Breast epithelium (tissue), 4 donors: ENCODE data around the gene ZNF423. TPM values are rescaled to one million over a fixed set of nuclear protein-coding genes. Genes with fewer than 3 reads are reported as not detected.
A peak's percentile ranks its signal among the peaks of the same experiment; 100 is the strongest.

ENCODE experiments used
- DNase-seq, 2 donors: peaks; one replicate each; pipeline ENCODE4 v3.0.0-alpha.2; 2019; ENCODE audit warnings: low spot score in 2 of 2
- H3K27ac ChIP-seq, 2 donors: fragments of 200-600 bp; sonication (generic) in 1 of 2; one replicate each; pipeline ENCODE4 v1.5.1; 2016 to 2019; ENCODE audit warnings: mild to moderate bottlenecking in 1 of 2
- H3K27me3 ChIP-seq, 2 donors: fragments of 200-600 bp; sonication (generic) in 1 of 2; one replicate each; pipeline versions ENCODE4 v1.5.1 to v1.6.0; 2017 to 2019; ENCODE audit warnings: control low read depth in 1 of 2, mild to moderate bottlenecking in 1 of 2
- H3K36me3 ChIP-seq: fragments of 200-600 bp; one replicate; pipeline ENCODE4 v1.5.1; 2019
- H3K4me1 ChIP-seq, 2 donors: fragments of 200-600 bp; sonication (generic); one replicate each; pipeline ENCODE4 v1.5.1; 2016 to 2019; ENCODE audit warnings: control low read depth in 1 of 2
- H3K4me3 ChIP-seq, 3 donors: fragments of 200-600 bp; sonication (generic); 1 replicate in 2 of 3; 2 replicates in 1 of 3; pipeline ENCODE4 v1.5.1; 2016 to 2019; ENCODE audit warnings: mild to moderate bottlenecking in 3 of 3, moderate library complexity in 2 of 3
- H3K9me3 ChIP-seq, 2 donors: fragments of 200-600 bp; sonication (generic) in 1 of 2; one replicate each; pipeline ENCODE4 v1.5.1; 2016 to 2019; ENCODE audit warnings: control low read depth in 1 of 2
- CTCF ChIP-seq, 3 donors: fragments of 450-650 bp; IDR thresholded peaks; one replicate each; pipeline ENCODE4 v1.5.1; 2016 to 2017; ENCODE audit warnings: antibody characterized with exemption in 3 of 3, mild to moderate bottlenecking in 3 of 3, moderate library complexity in 3 of 3
- POLR2A ChIP-seq: fragments of 450-650 bp; IDR thresholded peaks from one replicate; pipeline ENCODE4 v1.6.1; 2016; ENCODE audit warnings: antibody characterized with exemption, mild to moderate bottlenecking, moderate library complexity
- POLR2AphosphoS5 ChIP-seq, 3 donors: sonication (generic); formaldehyde crosslinking; IDR thresholded peaks; one replicate each; pipeline ENCODE4 v1.6.1; 2017; ENCODE audit warnings: antibody characterized with exemption in 3 of 3
- intact Hi-C: fragments of 100-400 bp; cut with DNase I; formaldehyde crosslinking; loops from one replicate; pipeline ENCODE4 v1.15.1; 2023; ENCODE audit warnings: low total_unique reads
- total RNA-seq, 3 donors: library from RNA; depleted of rRNA; stranded (reverse); fragments of >200 nt; gene quantifications; one replicate each; pipeline ENCODE4 v1.1.0, GENCODE V29; 2016

The ZNF423 gene
- total RNA-seq, 3 donors from 2014 or later: 4.7 to 8.0 (median 5.9) TPM

GRCh38 chr16:49473773-49474172 lies 382.1 kb downstream of the ZNF423 start:
- intact Hi-C loops: no loop called here
- Histone ChIP-seq H3K4me3 (no peak overlapping the region), H3K27ac (no peak overlapping the region), H3K4me1 (no peaks in the 10 kb centered on the region), H3K9me3 (no peaks in the 10 kb centered on the region), H3K36me3 (no peaks in the 10 kb centered on the region), H3K27me3 (no peaks in the 10 kb centered on the region)
- no peak for DNase-seq
- TF ChIP-seq CTCF (IDR thresholded peaks at IDR 0.05) (no peak), POLR2AphosphoS5 (IDR thresholded peaks at IDR 0.05) (no peak), POLR2A (no peak)

GRCh38 chr16:49473131-49473530 lies 382.8 kb downstream of the ZNF423 start:
- Histone ChIP-seq H3K9me3 (no peaks in the 10 kb centered on the region), H3K36me3 (no peaks in the 10 kb centered on the region), H3K4me1 (no peaks in the 10 kb centered on the region), H3K27ac (no peak overlapping the region), H3K27me3 (no peaks in the 10 kb centered on the region), H3K4me3 (no peak overlapping the region)
- TF ChIP-seq POLR2A (no peak), POLR2AphosphoS5 (IDR thresholded peaks at IDR 0.05) (no peak), CTCF (IDR thresholded peaks at IDR 0.05) (no peak)
- intact Hi-C loops: no loop called here
- no peak for DNase-seq

GRCh38 chr16:49472598-49472997 lies 383.3 kb downstream of the ZNF423 start:
- no peak for TF ChIP-seq POLR2A
- no peak for TF ChIP-seq POLR2AphosphoS5 (IDR thresholded peaks at IDR 0.05)
- TF ChIP-seq CTCF (IDR thresholded peaks at IDR 0.05): no peak
- DNase-seq: no peak
- H3K27ac ChIP-seq: no peak overlapping the region
- H3K9me3 ChIP-seq: no peaks in the 10 kb centered on the region
- H3K27me3 ChIP-seq: no peaks in the 10 kb centered on the region
- H3K4me3 ChIP-seq: no peak overlapping the region
- no peaks in the 10 kb centered on the region for H3K4me1 ChIP-seq
- H3K36me3 ChIP-seq: no peaks in the 10 kb centered on the region
- intact Hi-C loops: no loop called here

GRCh38 chr16:49471038-49471727 lies 384.7 kb downstream of the ZNF423 start:
- no peak overlapping the region for H3K27ac ChIP-seq
- no peaks in the 10 kb centered on the region for H3K36me3 ChIP-seq
- peak in 1 of 2 donors; percentile 6 for DNase-seq
- intact Hi-C loops: no loop called here
- H3K27me3 ChIP-seq: no peaks in the 10 kb centered on the region
- TF ChIP-seq POLR2A (no peak), CTCF (IDR thresholded peaks at IDR 0.05) (no peak)
- no peaks in the 10 kb centered on the region for H3K9me3 ChIP-seq
- H3K4me3 ChIP-seq: no peak overlapping the region
- H3K4me1 ChIP-seq: no peaks in the 10 kb centered on the region

- intact Hi-C loops: no loop called here
- TF ChIP-seq POLR2AphosphoS5 (IDR thresholded peaks at IDR 0.05) (no peak), CTCF (IDR thresholded peaks at IDR 0.05) (no peak), POLR2A (no peak)
- Histone ChIP-seq H3K9me3 (no peaks in the 10 kb centered on the region), H3K4me3 (no peak overlapping the region), H3K36me3 (no peaks in the 10 kb centered on the region), H3K27me3 (no peaks in the 10 kb centered on the region), H3K4me1 (no peaks in the 10 kb centered on the region), H3K27ac (no peak overlapping the region)
- no peak for DNase-seq
These were observed 385.4 kb downstream of the ZNF423 start for GRCh38 chr16:49470513-49470991.
